GM21576 (cell line): ENCODE results near the gene ZNF699.
"Not testable (repeated sequence)": the region's sequence is repeated elsewhere in the genome, so short reads cannot be mapped to it uniquely, and the experiment has no call there.

Source experiments
- ATAC-seq: cut with Tn5 transposase; IDR thresholded peaks from one replicate; pipeline ENCODE4 v1.9.1; 2021; ENCODE audit warnings: mild to moderate bottlenecking, moderate library complexity; ENCODE audit not compliant: unreplicated experiment

The ZNF699 gene

DNA sequence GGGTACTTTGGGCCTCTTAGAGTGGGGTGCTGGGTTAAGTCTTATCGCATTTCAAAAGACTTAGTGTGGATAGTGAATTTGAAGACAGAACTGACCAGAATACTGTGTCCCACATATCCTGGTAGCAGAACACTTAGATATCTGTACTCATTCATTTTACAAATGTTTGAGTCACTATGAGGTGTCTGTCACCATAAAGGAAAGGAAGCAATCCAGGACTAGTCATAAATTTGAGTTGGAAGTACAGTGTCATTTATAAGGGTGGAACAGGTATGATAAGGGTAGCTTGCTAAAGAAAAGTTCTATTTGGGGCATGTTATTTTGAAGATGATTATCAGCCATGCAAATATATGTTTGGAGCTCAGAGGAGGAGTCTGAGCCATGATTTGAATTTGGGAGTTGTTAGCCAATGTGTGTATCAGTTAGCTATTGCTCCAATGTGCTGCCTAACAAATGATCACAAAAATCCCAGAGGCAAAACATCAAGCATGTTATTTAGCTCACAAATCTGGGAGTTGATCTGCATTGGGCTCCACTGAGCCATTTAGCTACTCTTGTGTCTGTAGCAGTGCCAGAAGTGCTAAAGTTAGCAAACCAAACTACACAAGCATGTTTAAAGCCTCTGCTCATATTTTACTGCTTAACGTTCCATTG is 20.3 kb downstream of the ZNF699 start:
- no peak for ATAC-seq

DNA sequence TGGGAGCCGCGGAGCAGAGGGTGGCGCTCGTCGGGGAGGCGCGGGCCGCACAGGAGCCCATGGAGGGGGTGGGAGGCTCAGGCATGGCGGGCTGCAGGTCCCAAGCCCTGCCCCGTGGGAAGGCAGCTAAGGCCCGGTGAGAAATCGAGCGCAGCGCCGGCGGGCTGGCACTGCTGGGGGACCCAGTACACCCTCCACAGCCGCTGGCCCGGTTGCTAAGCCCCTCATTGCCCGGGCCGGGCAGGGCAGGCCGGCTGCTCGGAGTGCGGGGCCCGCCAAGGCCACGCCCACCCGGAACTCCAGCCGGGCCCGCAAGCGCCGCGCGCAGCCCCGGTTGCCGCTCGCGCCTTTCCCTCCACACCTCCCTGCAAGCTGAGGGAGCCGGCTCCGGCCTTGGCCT is 26.2 kb downstream of the ZNF699 start:
- ATAC-seq = not testable (repeated sequence)

DNA sequence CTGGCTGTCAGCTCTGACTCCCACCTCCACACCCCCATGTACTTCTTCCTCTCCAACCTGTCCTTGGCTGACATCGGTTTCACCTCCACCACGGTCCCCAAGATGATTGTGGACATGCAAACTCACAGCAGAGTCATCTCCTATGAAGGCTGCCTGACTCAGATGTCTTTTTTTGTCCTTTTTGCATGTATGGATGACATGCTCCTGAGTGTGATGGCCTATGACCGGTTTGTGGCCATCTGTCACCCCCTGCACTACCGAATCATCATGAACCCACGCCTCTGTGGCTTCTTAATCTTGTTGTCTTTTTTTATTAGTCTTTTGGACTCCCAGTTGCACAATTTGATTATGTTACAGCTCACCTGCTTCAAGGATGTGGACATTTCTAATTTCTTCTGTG is 58.4 kb downstream of the ZNF699 start:
- ATAC-seq = no peak

DNA sequence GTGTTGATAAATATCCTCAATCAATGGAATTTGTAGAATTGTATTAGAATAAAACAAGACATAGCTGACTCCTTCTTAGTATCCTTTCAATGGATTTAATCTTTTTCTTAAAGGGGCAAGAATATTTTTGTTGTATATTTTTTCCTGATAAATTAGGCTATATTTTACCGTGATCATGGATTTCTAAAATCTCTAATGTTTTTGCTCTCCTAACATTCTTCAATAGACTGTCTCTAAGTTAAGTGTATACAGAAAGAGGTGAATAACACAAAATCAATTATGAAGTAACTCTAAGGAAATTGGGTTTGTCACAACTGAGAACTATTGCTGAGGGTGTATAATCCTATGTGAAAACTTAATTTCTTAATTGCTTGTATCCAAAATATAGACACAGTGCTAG is 59.0 kb downstream of the ZNF699 start, which contains the start of gene OR7E24:
OR7E24 (plus strand) TSS at position 301 of the 400 bp plus-strand sequence. CDS start 114 bp downstream, outside the sequence.
- no peak for ATAC-seq
